Panc1 (cell line): Measurements from ENCODE around the gene CRY2. TPM values are rescaled to one million over a fixed set of nuclear protein-coding genes. Genes with fewer than 3 reads are reported as not detected.

Experiments used
- ATAC-seq: fragments of 200-7000 bp; cut with Tn5 transposase; 2 replicates; pipeline ENCODE4 v1.9.1; 2020; ENCODE audit warnings: mild to moderate bottlenecking, moderate library complexity
- BruUV-seq: library from RNA; stranded (reverse); fragments of 400-500 nt; replicated peaks from 2 replicates; lab custom pipeline; 2021; lab: Mats Ljungman, UMichigan
- CTCF ChIA-PET: fragments of 300-600 bp; sonication (Branson Sonifier 250); formaldehyde crosslinking; loops from one replicate; lab custom pipeline; 2022; ENCODE audit warnings: antibody characterized with exemption; lab: Charles Lee
- POLR2A ChIA-PET: fragments of 300-600 bp; sonication (Branson Sonifier 250); formaldehyde crosslinking; loops from one replicate; lab custom pipeline; 2022; ENCODE audit warnings: antibody characterized with exemption; lab: Charles Lee
- DNase-seq: peaks from one replicate; pipeline ENCODE4 v3.0.0-alpha.2; 2010; ENCODE audit warnings: low read depth, low spot score
- H3K27ac ChIP-seq: 2 replicates; pipeline ENCODE4 v1.5.1; 2011; ENCODE audit warnings: mild to moderate bottlenecking, low read length, inconsistent platforms
- H3K27me3 ChIP-seq: fragments of 200-500 bp; sonication (Bioruptor generic); 2 replicates; pipeline ENCODE4 v1.6.0; 2014; ENCODE audit warnings: low read length, inconsistent platforms; ENCODE audit not compliant: control insufficient read depth, insufficient read depth
- H3K36me3 ChIP-seq: fragments of 200-500 bp; sonication (Bioruptor generic); 2 replicates; pipeline ENCODE4 v1.5.1; 2014; ENCODE audit warnings: inconsistent platforms, mild to moderate bottlenecking, low read length, moderate library complexity; ENCODE audit not compliant: control insufficient read depth, insufficient read depth
- H3K4me1 ChIP-seq: 2 replicates; pipeline ENCODE4 v1.5.1; 2011; ENCODE audit warnings: inconsistent platforms, mild to moderate bottlenecking, low read length, moderate library complexity; ENCODE audit not compliant: control insufficient read depth, insufficient read depth
- H3K4me3 ChIP-seq, 2 experiments: 2 replicates each; pipeline ENCODE4 v1.5.1; 2011 to 2012; ENCODE audit warnings: low read depth in 2 of 2, low read length in 2 of 2, mild to moderate bottlenecking in 2 of 2, inconsistent platforms in 1 of 2, moderate library complexity in 1 of 2
- H3K9me3 ChIP-seq: fragments of 200-500 bp; sonication (Bioruptor generic); 2 replicates; pipeline ENCODE4 v1.5.1; 2014; ENCODE audit warnings: low read depth, mild to moderate bottlenecking, inconsistent platforms, low read length, moderate library complexity; ENCODE audit not compliant: control insufficient read depth, insufficient read depth
- CTCF ChIP-seq: fragments of 450-650 bp; IDR thresholded peaks from 2 replicates; pipeline ENCODE4 v1.5.1; 2017; ENCODE audit warnings: mild to moderate bottlenecking
- POLR2AphosphoS5 ChIP-seq: IDR thresholded peaks from 2 replicates; pipeline ENCODE4 v1.6.1; 2012; ENCODE audit warnings: mild to moderate bottlenecking, low read depth, low read length, moderate library complexity
- REST ChIP-seq, 2 experiments: IDR thresholded peaks; 2 replicates each; pipeline ENCODE4 v1.6.1; 2011 to 2012; ENCODE audit warnings: low read depth in 2 of 2, control low read depth in 1 of 2, low read length in 1 of 2, mild to moderate bottlenecking in 1 of 2, moderate library complexity in 1 of 2; ENCODE audit not compliant: insufficient read depth in 1 of 2
- SIN3A ChIP-seq: IDR thresholded peaks from 2 replicates; pipeline ENCODE4 v1.6.1; 2012; ENCODE audit warnings: low read depth, mild to moderate bottlenecking, low read length, moderate library complexity, borderline replicate concordance; ENCODE audit not compliant: insufficient read depth
- TCF7L2 ChIP-seq: IDR thresholded peaks from 2 replicates; pipeline ENCODE4 v1.6.1; 2011; ENCODE audit warnings: mild to moderate bottlenecking, low read depth, low read length, inconsistent platforms
- in situ Hi-C: cut with HindIII; loops from 2 replicates; pipeline ENCODE4 v1.10.0; 2016; ENCODE audit warnings: low sequenced_read_pairs, low pct_unique_long_range_greater_than_20kb
- intact Hi-C: fragments of 100-400 bp; cut with micrococcal nuclease; formaldehyde crosslinking; loops from one replicate; pipeline ENCODE4 v1.10.0; 2022; ENCODE audit not compliant: unreplicated experiment
- total RNA-seq: library from RNA; stranded (reverse); gene quantifications from one replicate; pipeline ENCODE4 v1.2.1, GENCODE V29; 2021; ENCODE audit not compliant: unreplicated experiment

Gene CRY2
- total RNA-seq, 1 experiment from 2014 or later = 14.6 TPM

GRCh38 chr11:45880772-45881570 lies 33.7 kb downstream of the CRY2 start:
- POLR2A ChIA-PET = no interaction called here
- Histone ChIP-seq H3K4me3 (no peak overlapping the region), H3K9me3 (no peaks in the 10 kb centered on the region), H3K27me3 (no peaks in the 10 kb centered on the region), H3K36me3 (no peaks in the 10 kb centered on the region), H3K27ac (no peak overlapping the region), H3K4me1 (no peaks in the 10 kb centered on the region)
- DNase-seq (no peak), ATAC-seq (no peak)
- no peak for TF ChIP-seq POLR2AphosphoS5
- TF ChIP-seq TCF7L2 = no peak
- no peak for TF ChIP-seq SIN3A
- no peak for TF ChIP-seq CTCF
- no peak for TF ChIP-seq REST (IDR thresholded peaks at IDR 0.05; ENCODE audit: insufficient read depth in 1 of 2, low read depth in 2 of 2, low read length in 1 of 2)
- CTCF ChIA-PET = no interaction called here
- intact Hi-C loops = no loop called here
- BruUV-seq = no TSS peak
- in situ Hi-C loops = no loop called here

- Histone ChIP-seq H3K9me3 (no peaks in the 10 kb centered on the region), H3K36me3 (no peaks in the 10 kb centered on the region), H3K27ac (no peak overlapping the region), H3K4me1 (no peaks in the 10 kb centered on the region), H3K4me3 (no peak overlapping the region), H3K27me3 (no peaks in the 10 kb centered on the region)
- in situ Hi-C loops = no loop called here
- ATAC-seq (no peak), DNase-seq (no peak)
- ChIA-PET CTCF (interaction anchor here (0.6 kb wide), 1 partner anchor 483 kb away, joined by 5 read pairs; no protein-coding TSS in a partner anchor), POLR2A (no interaction called here)
- intact Hi-C loops = no loop called here
- TF ChIP-seq CTCF = no peak
- no peak for TF ChIP-seq TCF7L2
- TF ChIP-seq REST (IDR thresholded peaks at IDR 0.05; ENCODE audit: insufficient read depth in 1 of 2, low read depth in 2 of 2, low read length in 1 of 2) = no peak
- no peak for TF ChIP-seq POLR2AphosphoS5
- TF ChIP-seq SIN3A = no peak
- no TSS peak for BruUV-seq
These were observed 34.6 kb downstream of the CRY2 start for GRCh38 chr11:45881708-45882368.
